Mesodermal cell (in vitro differentiated cells): ENCODE data around the gene TLCD1.

Experiments
- H3K27ac ChIP-seq: 2 replicates; pipeline ENCODE4 v1.7.0; 2013; ENCODE audit warnings: mild to moderate bottlenecking, low read depth, low read length, moderate library complexity; ENCODE audit not compliant: severe bottlenecking
- H3K36me3 ChIP-seq: 2 replicates; pipeline ENCODE4 v1.7.1; 2013; ENCODE audit warnings: mild to moderate bottlenecking, low read length, moderate library complexity; ENCODE audit not compliant: control insufficient read depth, insufficient read depth
- H3K4me1 ChIP-seq: one replicate; pipeline ENCODE4 v1.7.1; 2013; ENCODE audit warnings: mild to moderate bottlenecking, low read length; ENCODE audit not compliant: insufficient read depth, control insufficient read depth, poor library complexity, severe bottlenecking
- H3K4me3 ChIP-seq: 2 replicates; pipeline ENCODE4 v1.7.0; 2013; ENCODE audit warnings: low read length, control low read depth, mild to moderate bottlenecking; ENCODE audit not compliant: insufficient read depth, poor library complexity, severe bottlenecking; ENCODE audit errors: extremely low read depth
- H3K9me3 ChIP-seq: 2 replicates; pipeline ENCODE4 v1.7.1; 2013; ENCODE audit warnings: mild to moderate bottlenecking, low read length, moderate library complexity; ENCODE audit not compliant: control insufficient read depth
- WGBS, 2 experiments: methylation state at CpG; one replicate each; pipeline ENCODE4 v1.1.5; 2013; ENCODE audit warnings: missing lambda C conversion rate in 2 of 2; ENCODE audit not compliant: insufficient coverage in 2 of 2; 5-methylcytosine and 5-hydroxymethylcytosine counted together

Gene TLCD1

DNA sequence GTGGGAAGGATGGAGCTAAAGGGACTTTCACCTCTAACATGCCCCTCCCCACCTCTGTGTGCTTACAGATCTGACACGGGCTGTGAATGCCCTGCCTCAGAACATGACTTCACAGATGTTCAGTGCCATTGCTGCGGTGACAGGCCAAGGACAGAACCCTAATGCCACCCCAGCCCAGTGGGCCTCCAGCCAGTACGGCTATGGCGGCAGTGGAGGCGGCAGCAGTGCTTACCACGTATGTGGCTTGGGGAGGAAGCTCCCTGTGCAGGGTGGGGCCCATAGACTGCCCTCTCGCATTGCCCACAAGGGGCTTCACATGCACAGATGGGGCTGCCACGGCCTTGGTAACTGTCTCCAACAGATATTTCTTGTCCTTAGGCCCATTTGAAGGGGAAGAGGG lies 25.8 kb downstream of the TLCD1 start:
- Histone ChIP-seq H3K4me1 (no peaks in the 10 kb centered on the region), H3K4me3 (no peak overlapping the region), H3K27ac (no peak overlapping the region), H3K36me3 (peaks cover 91% of the 10 kb centered on the region), H3K9me3 (no peaks in the 10 kb centered on the region)
- WGBS, 2 experiments = 92 to 93% methylated on average over 7 to 8 of the region's 8 CpGs

DNA sequence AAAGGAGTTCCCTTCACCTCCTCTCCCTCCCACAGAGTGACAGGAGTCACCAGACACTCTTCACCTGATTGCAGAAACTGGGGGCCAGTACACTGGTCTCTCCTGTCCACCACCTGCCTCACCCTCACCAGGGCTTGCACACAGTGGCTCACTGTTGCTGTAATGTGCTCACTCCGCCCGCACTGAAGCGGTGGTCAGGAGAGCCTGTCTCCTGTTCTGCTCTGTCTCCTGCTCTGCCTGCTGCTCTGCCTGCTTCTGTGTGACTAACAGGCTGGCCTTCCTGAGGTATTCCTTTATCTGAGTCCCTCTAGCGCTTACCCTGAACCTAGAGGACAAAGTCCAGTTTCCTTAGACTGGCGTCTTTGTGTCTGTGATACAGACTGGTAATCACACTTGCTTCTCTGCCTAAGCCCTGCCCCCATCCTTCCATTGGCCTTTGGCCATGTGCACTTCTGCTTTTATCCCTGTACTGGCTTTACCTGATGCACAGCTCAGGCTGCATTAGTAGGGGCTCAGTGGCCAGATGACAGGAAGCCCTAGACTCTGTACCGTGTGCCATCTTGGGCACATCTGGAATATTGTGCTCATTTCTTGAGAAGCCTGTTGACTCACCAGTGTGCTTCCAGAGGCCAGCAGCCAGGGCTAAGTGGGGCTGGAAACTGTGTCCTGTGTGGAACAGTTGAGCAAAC lies 27.6 kb downstream of the TLCD1 start:
- H3K4me3 ChIP-seq = no peak overlapping the region
- H3K9me3 ChIP-seq = no peaks in the 10 kb centered on the region
- H3K27ac ChIP-seq = no peak overlapping the region
- WGBS, 2 experiments = 95 to 96% methylated on average over 6 of the region's 6 CpGs
- peaks cover 96% of the 10 kb centered on the region for H3K36me3 ChIP-seq
- H3K4me1 ChIP-seq = no peaks in the 10 kb centered on the region

DNA sequence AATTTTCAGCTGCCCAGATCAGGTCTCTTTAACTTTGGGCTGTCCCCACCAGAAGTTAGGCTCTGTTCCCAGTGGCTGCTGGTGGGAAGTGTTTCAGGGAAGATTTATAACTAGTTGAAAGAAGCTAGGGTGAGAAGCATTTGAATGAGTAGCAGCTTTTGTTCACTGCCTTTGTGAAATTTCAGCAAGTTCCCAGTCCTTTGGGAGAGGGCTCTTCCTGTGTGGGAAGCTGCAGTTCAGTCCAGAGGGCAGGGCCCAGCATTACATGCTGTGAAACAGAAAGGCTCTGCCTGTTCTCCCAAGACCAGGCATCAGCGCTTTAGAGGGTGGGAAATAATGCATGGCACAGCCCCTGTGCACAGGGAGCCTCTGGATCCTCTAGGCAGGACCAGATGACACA lies 32.2 kb downstream of the TLCD1 start:
- Histone ChIP-seq H3K4me1 (no peaks in the 10 kb centered on the region), H3K9me3 (no peaks in the 10 kb centered on the region), H3K36me3 (peaks cover 97% of the 10 kb centered on the region), H3K4me3 (no peak overlapping the region), H3K27ac (no peak overlapping the region)
- 100% methylated on average over 1 of the region's 1 CpG for WGBS, 2 experiments

DNA sequence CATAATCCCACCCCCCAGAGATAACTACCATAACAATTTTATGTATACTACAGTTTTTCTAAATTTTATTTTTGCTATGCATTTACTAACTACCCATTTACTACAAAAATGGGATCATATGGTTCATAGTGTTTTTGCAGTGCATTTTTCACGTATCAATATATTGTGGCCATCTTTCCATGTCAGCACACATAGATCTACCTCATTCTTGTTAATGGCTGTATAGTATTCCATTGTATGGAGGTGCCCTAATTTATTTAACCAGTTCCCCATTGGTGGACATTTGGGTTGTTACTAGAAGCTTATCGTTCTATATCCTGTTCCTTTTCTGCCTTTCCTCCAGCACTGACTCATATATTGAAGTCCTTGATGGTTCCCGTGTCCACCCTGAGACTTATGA lies 37.0 kb downstream of the TLCD1 start:
- H3K4me3 ChIP-seq = no peak overlapping the region
- peaks cover 97% of the 10 kb centered on the region for H3K36me3 ChIP-seq
- no peaks in the 10 kb centered on the region for H3K4me1 ChIP-seq
- WGBS, 2 experiments = 100% methylated on average over 1 to 2 of the region's 3 CpGs
- H3K27ac ChIP-seq = no peak overlapping the region
- no peaks in the 10 kb centered on the region for H3K9me3 ChIP-seq

DNA sequence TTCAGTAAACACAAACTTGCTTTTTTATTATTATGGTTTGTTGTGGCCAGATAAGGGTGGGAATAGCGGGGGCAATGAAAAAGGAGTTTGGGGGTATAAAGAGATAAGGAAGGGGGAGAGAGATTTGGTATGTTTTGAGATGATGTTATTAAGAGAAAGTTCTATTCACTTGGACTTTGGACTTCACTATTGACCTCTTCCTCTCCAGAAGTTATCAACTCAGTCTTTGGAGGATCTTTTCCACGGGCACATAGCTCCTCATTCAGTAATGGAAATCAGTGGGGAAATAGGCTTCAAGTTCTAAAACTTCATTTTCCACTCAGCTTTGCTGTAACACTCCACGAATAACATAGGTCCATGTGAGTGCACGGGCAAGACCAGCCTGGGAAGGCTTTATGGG lies 37.6 kb downstream of the TLCD1 start:
- H3K4me3 ChIP-seq = no peak overlapping the region
- no peak overlapping the region for H3K27ac ChIP-seq
- H3K9me3 ChIP-seq = no peaks in the 10 kb centered on the region
- H3K36me3 ChIP-seq = peaks cover 96% of the 10 kb centered on the region
- WGBS, 2 experiments = 100% methylated on average over 1 of the region's 4 CpGs
- H3K4me1 ChIP-seq = no peaks in the 10 kb centered on the region

DNA sequence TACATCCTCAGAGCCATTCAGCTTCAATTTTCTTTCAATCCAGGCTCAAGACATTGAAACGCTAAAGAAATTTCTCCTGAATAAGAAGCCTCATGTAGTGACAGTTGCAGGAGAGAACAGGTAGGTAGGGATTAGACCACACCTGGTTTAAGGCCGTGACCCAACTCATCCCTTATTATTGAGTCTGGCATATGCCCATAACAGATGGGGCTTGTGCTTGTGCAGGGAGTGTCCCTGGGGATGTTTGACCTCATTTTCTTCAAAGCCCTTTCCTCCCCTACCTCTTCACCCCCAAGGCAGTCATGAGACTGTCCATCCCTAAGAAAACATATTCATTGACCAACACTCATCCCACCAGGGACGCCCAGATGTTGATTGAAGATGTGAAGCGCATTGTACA lies 39.7 kb downstream of the TLCD1 start:
- Histone ChIP-seq H3K36me3 (peaks cover 99% of the 10 kb centered on the region), H3K4me1 (no peaks in the 10 kb centered on the region), H3K9me3 (no peaks in the 10 kb centered on the region), H3K27ac (no peak overlapping the region), H3K4me3 (no peak overlapping the region)
- WGBS, 2 experiments = 86 to 100% methylated on average over 1 to 2 of the region's 4 CpGs

DNA sequence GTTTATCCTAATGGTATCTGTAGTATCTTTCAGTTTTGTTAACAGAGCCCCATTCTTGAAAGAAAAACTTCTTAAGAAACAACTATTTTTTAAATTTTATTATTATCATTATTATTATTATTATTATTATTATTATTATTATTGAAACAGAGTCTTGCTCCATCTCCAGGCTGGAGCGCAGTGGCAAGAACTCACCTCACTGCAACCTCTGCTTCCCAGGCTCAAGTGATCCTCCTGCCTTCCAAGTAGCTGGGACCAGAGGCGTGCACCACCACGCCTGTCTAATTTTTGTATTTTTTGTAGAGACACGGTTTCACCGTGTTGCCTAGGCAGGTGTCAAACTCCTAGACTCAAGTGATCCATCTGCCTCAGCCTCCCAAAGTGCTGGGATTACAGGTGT lies 40.7 kb downstream of the TLCD1 start:
- Histone ChIP-seq H3K36me3 (peaks cover 98% of the 10 kb centered on the region), H3K9me3 (no peaks in the 10 kb centered on the region), H3K4me1 (no peaks in the 10 kb centered on the region), H3K4me3 (no peak overlapping the region), H3K27ac (no peak overlapping the region)
- WGBS, 2 experiments = 85 to 98% methylated on average over 5 of the region's 5 CpGs

DNA sequence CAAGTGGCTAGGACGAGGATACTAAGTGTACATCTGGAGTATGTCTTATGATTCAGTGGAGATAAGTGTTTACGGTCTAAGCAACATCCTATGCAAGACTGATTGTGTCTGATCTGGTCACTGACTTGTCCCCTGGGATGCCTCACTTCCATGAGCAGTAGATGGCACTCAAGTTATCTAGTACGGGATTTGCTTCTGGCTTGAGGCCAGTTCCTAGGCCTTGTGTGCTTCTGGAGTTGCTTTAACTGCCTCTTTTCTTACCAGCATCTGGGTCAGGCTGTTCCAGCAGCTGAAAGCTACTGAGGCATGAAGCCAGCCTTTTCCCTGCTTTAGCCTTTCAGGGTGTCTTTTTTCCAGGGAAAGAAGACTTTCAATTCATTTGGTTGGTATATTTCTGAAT lies 41.1 kb downstream of the TLCD1 start:
- Histone ChIP-seq H3K36me3 (peaks cover 94% of the 10 kb centered on the region), H3K27ac (no peak overlapping the region), H3K9me3 (no peaks in the 10 kb centered on the region), H3K4me1 (no peaks in the 10 kb centered on the region), H3K4me3 (no peak overlapping the region)
- 93 to 96% methylated on average over 3 of the region's 3 CpGs for WGBS, 2 experiments

DNA sequence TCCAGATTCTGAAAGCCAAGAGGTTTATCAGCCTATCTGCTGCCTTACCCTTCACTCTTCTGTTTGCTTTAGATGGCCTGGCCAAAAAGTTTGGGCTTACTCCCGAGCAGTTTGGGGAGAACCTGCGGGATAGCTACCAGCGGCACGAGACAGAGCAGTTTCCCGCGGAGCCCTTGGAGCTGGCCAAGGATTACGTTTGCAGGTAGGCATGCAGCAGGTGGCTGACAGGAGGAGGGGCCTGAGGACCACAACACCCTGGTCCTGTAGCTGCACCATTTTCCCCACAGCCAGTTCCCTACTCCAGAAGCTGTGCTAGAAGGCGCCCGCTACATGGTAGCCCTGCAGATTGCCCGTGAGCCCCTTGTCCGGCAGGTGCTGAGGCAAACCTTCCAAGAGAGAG lies 43.4 kb downstream of the TLCD1 start:
- no peak overlapping the region for H3K27ac ChIP-seq
- H3K4me1 ChIP-seq = no peaks in the 10 kb centered on the region
- H3K36me3 ChIP-seq = peaks cover 90% of the 10 kb centered on the region
- 95 to 98% methylated on average over 7 to 9 of the region's 11 CpGs for WGBS, 2 experiments
- no peaks in the 10 kb centered on the region for H3K9me3 ChIP-seq
- H3K4me3 ChIP-seq = no peak overlapping the region

DNA sequence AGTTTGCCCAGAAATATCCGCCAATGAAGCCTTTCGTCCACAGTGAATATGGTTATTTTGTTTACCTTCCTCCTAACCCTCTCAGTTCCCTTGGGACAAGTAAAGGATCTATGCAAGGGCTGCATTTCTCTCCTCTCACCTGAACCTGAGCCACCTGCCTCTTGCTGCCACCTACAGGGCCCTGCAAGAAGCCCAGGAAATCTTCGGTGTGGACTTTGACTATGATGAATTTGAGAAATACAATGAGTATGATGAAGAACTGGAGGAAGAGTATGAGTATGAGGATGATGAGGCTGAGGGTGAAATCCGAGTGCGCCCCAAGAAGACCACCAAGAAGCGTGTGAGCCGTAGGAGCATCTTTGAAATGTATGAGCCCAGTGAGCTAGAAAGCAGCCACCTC lies 50.1 kb downstream of the TLCD1 start:
- peaks cover 90% of the 10 kb centered on the region for H3K36me3 ChIP-seq
- 94 to 95% methylated on average over 4 to 5 of the region's 7 CpGs for WGBS, 2 experiments

DNA sequence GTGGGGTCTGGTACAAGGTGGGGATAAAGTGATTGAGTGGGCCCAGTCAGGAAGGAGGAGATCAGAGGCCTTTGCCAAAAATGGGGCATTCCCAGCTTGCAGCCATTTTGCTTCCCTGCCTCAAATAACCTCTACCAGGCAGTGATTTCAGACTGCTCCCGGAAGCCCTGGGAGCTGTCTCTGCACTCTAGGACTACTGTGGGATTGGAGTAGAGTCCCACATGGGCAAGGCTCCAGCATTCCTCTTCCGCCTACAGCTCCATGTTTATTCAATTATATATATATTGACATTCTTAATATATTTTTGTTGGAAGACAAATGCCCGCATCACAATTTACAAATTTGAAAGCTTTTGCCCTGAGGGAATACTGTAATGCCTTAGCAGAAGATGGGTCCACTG lies 50.5 kb downstream of the TLCD1 start:
- 100% methylated on average over 1 of the region's 3 CpGs; no CpG with 5 or more reads in 1 of the 2 experiments for WGBS, 2 experiments
- H3K27ac ChIP-seq = no peak overlapping the region
- peaks cover 90% of the 10 kb centered on the region for H3K36me3 ChIP-seq

More for the DNA sequence above, 50.1 kb downstream of the TLCD1 start:
- Histone ChIP-seq H3K9me3 (no peaks in the 10 kb centered on the region), H3K4me1 (no peaks in the 10 kb centered on the region), H3K4me3 (no peak overlapping the region), H3K27ac (no peak overlapping the region)

More for the DNA sequence above, 50.5 kb downstream of the TLCD1 start:
- H3K9me3 ChIP-seq = no peaks in the 10 kb centered on the region
- H3K4me3 ChIP-seq = no peak overlapping the region
- no peaks in the 10 kb centered on the region for H3K4me1 ChIP-seq
